HepG2 (cell line): ENCODE results near the gene CLCNKA. TPM values are rescaled to one million over a fixed set of nuclear protein-coding genes. Genes with fewer than 3 reads are reported as not detected.

ENCODE experiments used
- ATAC-seq: fragments of 200-7000 bp; cut with Tn5 transposase; 3 replicates; pipeline ENCODE4 v1.9.1; 2020; ENCODE audit warnings: mild to moderate bottlenecking, moderate library complexity
- BruUV-seq: library from RNA; stranded (reverse); fragments of 400-500 nt; replicated peaks from 2 replicates; lab custom pipeline; 2021; lab: Mats Ljungman, UMichigan
- CTCF ChIA-PET: fragments of 300-600 bp; formaldehyde crosslinking; extraction: SDS; loops from one replicate; lab custom pipeline; 2021; ENCODE audit warnings: low total read pairs, inconsistent platforms, low intra/inter-chr PET ratio; lab: Yijun Ruan, JAX
- POLR2A ChIA-PET: fragments of 350-600 bp; sonication (Branson Sonifier 250); formaldehyde crosslinking; loops from one replicate; lab custom pipeline; 2020; ENCODE audit warnings: antibody characterized with exemption, inconsistent platforms; lab: Yijun Ruan, JAX
- DNase-seq: peaks from one replicate; pipeline ENCODE4 v3.0.0-alpha.2; 2015; ENCODE audit warnings: low spot score
- FAIRE-seq: peaks from 3 replicates; lab custom pipeline; 2011; peaks lifted over from hg19 to GRCh38; lab: Jason Lieb, UNC
- H2AFZ ChIP-seq: one replicate; pipeline ENCODE4 v1.6.1; 2011; ENCODE audit warnings: low read length, inconsistent platforms
- H3K27ac ChIP-seq: fragments of 300-600 bp; 3 replicates; pipeline ENCODE4 v1.8.0; 2011; ENCODE audit warnings: mixed run types, mild to moderate bottlenecking, mixed read lengths, low read length, inconsistent platforms; ENCODE audit not compliant: insufficient read depth; ENCODE audit errors: extremely low read length
- H3K27me3 ChIP-seq, 2 experiments: fragments of 200-600 bp in 1 of 2; 2 replicates in 1 of 2; 3 replicates in 1 of 2; pipeline versions ENCODE4 v1.6.0 to v1.8.0; 2011; ENCODE audit warnings: low read length in 2 of 2, mild to moderate bottlenecking in 2 of 2, moderate library complexity in 2 of 2, inconsistent platforms in 1 of 2; ENCODE audit not compliant: insufficient read depth in 2 of 2, control insufficient read depth in 1 of 2
- H3K36me3 ChIP-seq, 2 experiments: fragments of 200-600 bp in 1 of 2; replicated peaks in 1 of 2; 2 replicates in 1 of 2; 3 replicates in 1 of 2; pipeline versions ENCODE4 v1.5.1 to v1.8.0; 2011; ENCODE audit warnings: low read length in 2 of 2, inconsistent platforms in 1 of 2; ENCODE audit not compliant: insufficient read depth in 2 of 2, control insufficient read depth in 1 of 2
- H3K4me1 ChIP-seq: 2 replicates; pipeline ENCODE4 v1.5.1; 2012; ENCODE audit warnings: low read length, inconsistent platforms; ENCODE audit not compliant: insufficient read depth
- H3K4me2 ChIP-seq: 2 replicates; pipeline ENCODE4 v1.6.0; 2011; ENCODE audit warnings: low read depth, low read length, inconsistent platforms
- H3K4me3 ChIP-seq, 3 experiments: fragments of 200-600 bp in 1 of 3; sonication (generic), shearing (Covaris generic) in 1 of 3; replicated peaks in 1 of 3; 2 replicates each; pipeline ENCODE4 v1.5.1; 2011 to 2016; ENCODE audit warnings: low read length in 3 of 3, inconsistent platforms in 2 of 3, low read depth in 2 of 3, mild to moderate bottlenecking in 2 of 3, control low read depth in 1 of 3, mixed read lengths in 1 of 3; ENCODE audit not compliant: insufficient read depth in 1 of 3
- H3K79me2 ChIP-seq: one replicate; pipeline ENCODE4 v1.6.1; 2011; ENCODE audit warnings: low read length, inconsistent platforms; ENCODE audit not compliant: insufficient read depth
- H3K9ac ChIP-seq: 2 replicates; pipeline ENCODE4 v1.6.0; 2011; ENCODE audit warnings: mild to moderate bottlenecking, low read depth, low read length, inconsistent platforms; ENCODE audit not compliant: insufficient read depth
- H3K9me3 ChIP-seq: 2 replicates; pipeline ENCODE4 v1.5.1; 2012; ENCODE audit warnings: mild to moderate bottlenecking, low read length
- H4K20me1 ChIP-seq: 2 replicates; pipeline ENCODE4 v1.6.0; 2011; ENCODE audit warnings: inconsistent platforms, mild to moderate bottlenecking, low read length, moderate library complexity; ENCODE audit not compliant: insufficient read depth
- ATF7 ChIP-seq, 2 experiments: fragments of 450-650 bp in 1 of 2; sonication (generic) in 1 of 2; formaldehyde crosslinking in 1 of 2; IDR thresholded peaks; 2 replicates each; pipeline versions ENCODE4 v1.4.0 to v1.6.1; 2016 to 2020; ENCODE audit warnings: antibody characterized with exemption in 1 of 2, mild to moderate bottlenecking in 1 of 2, missing genetic modification reagents in 1 of 2
- FOXA3 ChIP-seq: IDR thresholded peaks from 2 replicates; pipeline ENCODE4 v1.6.1; 2016; ENCODE audit warnings: missing genetic modification reagents, missing compliant biosample characterization
- KDM2A ChIP-seq: sonication (generic); formaldehyde crosslinking; IDR thresholded peaks from 2 replicates; pipeline ENCODE4 v1.4.0; 2020; ENCODE audit warnings: low read depth, missing genetic modification reagents, borderline replicate concordance
- LRRFIP1 ChIP-seq: sonication (generic); formaldehyde crosslinking; conservative IDR thresholded peaks from 2 replicates; pipeline ENCODE4 v1.4.0; 2020; ENCODE audit warnings: missing genetic modification reagents
- SCMH1 ChIP-seq: sonication (generic); formaldehyde crosslinking; IDR thresholded peaks from 2 replicates; pipeline ENCODE4 v1.9.0; 2021; ENCODE audit warnings: missing genetic modification reagents, mild to moderate bottlenecking, borderline replicate concordance
- SMAD3 ChIP-seq: sonication (generic); formaldehyde crosslinking; IDR thresholded peaks from 2 replicates; pipeline ENCODE4 v1.4.0; 2020; ENCODE audit warnings: missing genetic modification reagents
- TOE1 ChIP-seq: sonication (generic); formaldehyde crosslinking; IDR thresholded peaks from 2 replicates; pipeline ENCODE4 v1.4.0; 2020; ENCODE audit warnings: mild to moderate bottlenecking, missing genetic modification reagents
- ZNF180 ChIP-seq: sonication (generic); formaldehyde crosslinking; IDR thresholded peaks from 2 replicates; pipeline ENCODE4 v1.4.0; 2020; ENCODE audit warnings: low read depth, missing genetic modification reagents, borderline replicate concordance
- ZNF574 ChIP-seq: sonication (generic); formaldehyde crosslinking; IDR thresholded peaks from 2 replicates; pipeline ENCODE4 v1.4.0; 2020; ENCODE audit warnings: missing genetic modification reagents
- WGBS: methylation state at CpG from one replicate; pipeline ENCODE4 v1.1.6; 2017; ENCODE audit warnings: low lambda C conversion rate; 5-methylcytosine and 5-hydroxymethylcytosine counted together
- in situ Hi-C: cut with HindIII; loops from 2 replicates; pipeline ENCODE4 v1.10.0; 2017; ENCODE audit warnings: low pct_unique_long_range_greater_than_20kb; ENCODE audit not compliant: extremely low pct_ligation_motif_present
- intact Hi-C: fragments of 100-400 bp; cut with micrococcal nuclease; formaldehyde crosslinking; loops from one replicate; pipeline ENCODE4 v1.10.0; 2022; ENCODE audit not compliant: unreplicated experiment
- polyA plus RNA-seq, 8 experiments: library from polyadenylated mRNA; depleted of rRNA in 3 of 8; stranded (reverse) in 7 of 8; unstranded in 1 of 8; fragments of >200 nt; fragmentation: Illumina TruSeq in 4 of 8; extraction: Trizol in 4 of 8; gene quantifications; 2 replicates each; pipeline versions ENCODE4 v1.2.1 to v1.2.3, GENCODE V29; 2011 to 2016; ENCODE audit warnings: low read depth in 4 of 8, missing spikeins in 1 of 8, mixed read lengths in 1 of 8; ENCODE audit not compliant: insufficient read depth in 1 of 8
- total RNA-seq, 5 experiments: library from RNA; depleted of rRNA; stranded (reverse); fragments of >200 nt; fragmentation: Illumina TruSeq; extraction: Trizol; gene quantifications; 2 replicates each; pipeline ENCODE4 v1.2.3, GENCODE V29; 2016; ENCODE audit warnings: low read depth in 1 of 5

CLCNKA gene
- total and polyA plus RNA-seq, 2 of the 13 experiments (the other 11 are each of a cell fraction or from before 2014, with no cell fraction given) = 0.03 TPM; not detected in 1

GRCh38 chr1:16043950-16044349 is 22.1 kb downstream of the CLCNKA start:
- H3K4me3 ChIP-seq = no peak overlapping the region
- peaks cover 12 to 40% of the 10 kb centered on the region in 2 experiments for H3K27me3 ChIP-seq
- intact Hi-C loops (no loop called here), in situ Hi-C loops (no loop called here)
- DNase-seq = no peak
- H3K9ac ChIP-seq = no peak overlapping the region
- H3K4me2 ChIP-seq = no peak overlapping the region
- no peak for TF ChIP-seq FOXA3
- TF ChIP-seq KDM2A (CRISPR knock-in tag) = no peak
- TF ChIP-seq ZNF574 (CRISPR knock-in tag) = no peak
- TF ChIP-seq LRRFIP1 (CRISPR knock-in tag) = no peak
- no peak for TF ChIP-seq ZNF180 (CRISPR knock-in tag)
- no peak for TF ChIP-seq TOE1 (CRISPR knock-in tag)
- TF ChIP-seq SMAD3 (CRISPR knock-in tag) = no peak
- no peak for TF ChIP-seq ATF7 (IDR thresholded peaks at IDR 0.05)
- no peak for TF ChIP-seq ATF7 (CRISPR knock-in tag; IDR thresholded peaks at IDR 0.05)
- TF ChIP-seq SCMH1 (CRISPR knock-in tag) = no peak
- no TSS peak for BruUV-seq
- peaks cover 9% of the 10 kb centered on the region for H3K4me1 ChIP-seq
- H2AFZ ChIP-seq = no peak overlapping the region
- H3K79me2 ChIP-seq = no peaks in the 10 kb centered on the region
- ATAC-seq = no peak
- 48% methylated on average over 4 of the region's 5 CpGs for WGBS
- H3K36me3 ChIP-seq = no peaks in the 10 kb centered on the region
- H3K27ac ChIP-seq = no peak overlapping the region
- ChIA-PET CTCF (no interaction called here), POLR2A (interaction anchor here (0.6 kb wide), 1 partner anchor 228 kb away, joined by 3 read pairs; no protein-coding TSS in a partner anchor)
- no peaks in the 10 kb centered on the region for H3K9me3 ChIP-seq
- FAIRE-seq = no peak
- no peaks in the 10 kb centered on the region for H4K20me1 ChIP-seq
